Muscle layer of colon (tissue), 2 donors: ENCODE results near the gene PLA2G2E.

ENCODE experiments used
- H3K27ac ChIP-seq: one replicate; pipeline ENCODE4 v1.7.0; 2013; ENCODE audit warnings: low read depth, mild to moderate bottlenecking, low read length, moderate library complexity
- H3K27me3 ChIP-seq, 2 donors: one replicate each; pipeline ENCODE4 v1.7.0; 2013; ENCODE audit warnings: low read length in 2 of 2, mild to moderate bottlenecking in 2 of 2; ENCODE audit not compliant: insufficient read depth in 2 of 2, control insufficient read depth in 1 of 2
- H3K36me3 ChIP-seq: one replicate; pipeline ENCODE4 v1.7.0; 2013; ENCODE audit warnings: mild to moderate bottlenecking, low read length; ENCODE audit not compliant: insufficient read depth
- H3K4me1 ChIP-seq: one replicate; pipeline ENCODE4 v1.7.0; 2013; ENCODE audit warnings: mild to moderate bottlenecking, low read length; ENCODE audit not compliant: insufficient read depth
- H3K4me3 ChIP-seq, 2 donors: one replicate each; pipeline ENCODE4 v1.7.0; 2013; ENCODE audit warnings: low read length in 2 of 2, low read depth in 1 of 2, mild to moderate bottlenecking in 1 of 2, moderate library complexity in 1 of 2
- H3K9ac ChIP-seq: one replicate; pipeline ENCODE4 v1.7.0; 2013; ENCODE audit warnings: low read length
- H3K9me3 ChIP-seq: one replicate; pipeline ENCODE4 v1.7.0; 2013; ENCODE audit warnings: mild to moderate bottlenecking, low read length
- donor health status: abdominal sarcoma.
- donor health status: Adenocarcinoma of cecum.

Gene PLA2G2E

DNA sequence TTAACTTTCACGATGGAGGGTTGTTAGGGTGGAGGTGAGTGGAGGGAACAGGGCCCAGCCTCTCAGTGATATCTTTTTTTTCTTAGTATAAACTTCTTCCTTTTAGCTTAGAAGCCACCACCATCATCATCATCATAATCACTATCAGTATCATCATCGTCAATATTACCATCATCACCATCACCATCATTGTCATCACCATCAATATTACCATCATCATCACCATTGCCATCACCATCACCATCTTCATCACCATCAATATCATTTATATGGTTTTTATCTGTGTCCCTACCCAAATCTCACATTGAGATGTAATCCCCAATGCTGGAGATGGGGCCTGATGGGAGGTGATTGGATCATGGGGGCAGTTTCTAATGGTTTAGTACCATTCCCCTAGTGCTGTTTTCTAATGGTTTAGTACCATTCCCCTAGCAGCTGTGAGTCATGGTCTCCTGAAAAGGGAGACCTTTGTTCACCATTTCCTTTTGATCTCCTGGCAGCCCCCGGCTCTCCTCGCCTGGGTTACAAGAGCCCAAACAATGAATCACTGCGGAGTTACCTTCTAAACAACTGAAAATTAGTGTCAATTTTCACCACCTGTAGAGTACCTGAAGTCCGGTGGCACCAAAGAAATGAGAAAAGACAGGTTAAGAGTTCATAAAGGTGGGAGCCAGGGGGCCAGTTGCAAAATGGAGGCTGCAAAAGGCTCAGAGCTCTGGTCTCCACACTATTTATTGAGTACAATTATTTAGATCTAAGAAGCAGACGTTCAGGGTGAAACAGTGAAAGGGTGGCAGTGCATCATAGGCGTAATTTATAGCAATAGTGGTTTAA is 3.1 kb upstream of the PLA2G2E start:
- H3K4me1 ChIP-seq, result no peaks in the 10 kb centered on the region
- H3K27me3 ChIP-seq, result no peaks in the 10 kb centered on the region
- no peak overlapping the region for H3K27ac ChIP-seq
- H3K36me3 ChIP-seq, result no peaks in the 10 kb centered on the region
- H3K9ac ChIP-seq, result no peak overlapping the region
- no peaks in the 10 kb centered on the region for H3K9me3 ChIP-seq
- no peak overlapping the region for H3K4me3 ChIP-seq

GRCh38 chr1:19925342-19926070 is 2.1 kb upstream of the PLA2G2E start:
- Histone ChIP-seq H3K36me3 (no peaks in the 10 kb centered on the region), H3K9me3 (no peaks in the 10 kb centered on the region), H3K27ac (no peak overlapping the region), H3K27me3 (no peaks in the 10 kb centered on the region), H3K4me3 (no peak overlapping the region), H3K4me1 (no peaks in the 10 kb centered on the region), H3K9ac (no peak overlapping the region)

GRCh38 chr1:19923953-19924346 is 533 bp upstream of the PLA2G2E start:
- Histone ChIP-seq H3K36me3 (no peaks in the 10 kb centered on the region), H3K9ac (no peak overlapping the region), H3K4me1 (no peaks in the 10 kb centered on the region), H3K27ac (no peak overlapping the region), H3K9me3 (no peaks in the 10 kb centered on the region), H3K4me3 (no peak overlapping the region), H3K27me3 (no peaks in the 10 kb centered on the region)

DNA sequence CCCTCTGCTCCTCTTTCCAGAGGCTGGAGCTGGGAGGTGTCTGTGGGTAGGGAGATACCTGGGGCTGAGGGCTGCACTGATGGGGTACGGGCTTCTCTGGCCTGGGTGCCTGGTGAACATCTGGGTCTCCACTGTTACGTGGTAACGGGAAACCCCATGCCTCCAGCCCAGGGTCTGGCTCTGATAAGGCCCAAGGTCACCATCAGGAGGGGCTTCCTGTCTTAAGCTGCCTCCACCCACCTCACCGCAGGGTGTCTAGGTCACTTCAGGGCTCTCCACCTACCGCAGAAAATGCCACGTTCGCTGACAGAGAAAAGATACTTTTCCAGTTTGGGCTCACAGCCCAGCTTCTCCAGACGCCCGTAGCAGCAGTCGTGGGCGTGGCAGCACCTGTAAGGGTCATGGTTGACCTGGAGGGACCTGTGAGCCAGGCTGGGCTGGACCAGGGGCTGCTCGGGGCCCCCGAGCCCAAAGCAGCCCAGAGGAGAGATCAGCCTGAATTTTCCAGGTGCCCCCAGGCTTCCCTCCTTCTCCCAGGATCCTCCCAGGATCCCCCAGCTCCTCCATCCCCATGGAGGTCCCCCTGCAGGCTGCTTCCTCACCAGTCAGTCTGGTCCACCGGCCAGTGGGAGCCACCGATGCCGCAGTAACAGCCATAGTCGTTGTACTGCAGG is 1.3 kb downstream of the PLA2G2E start:
- no peaks in the 10 kb centered on the region for H3K27me3 ChIP-seq
- no peaks in the 10 kb centered on the region for H3K9me3 ChIP-seq
- no peak overlapping the region for H3K9ac ChIP-seq
- no peaks in the 10 kb centered on the region for H3K4me1 ChIP-seq
- no peaks in the 10 kb centered on the region for H3K36me3 ChIP-seq
- no peak overlapping the region for H3K27ac ChIP-seq
- no peak overlapping the region for H3K4me3 ChIP-seq

DNA sequence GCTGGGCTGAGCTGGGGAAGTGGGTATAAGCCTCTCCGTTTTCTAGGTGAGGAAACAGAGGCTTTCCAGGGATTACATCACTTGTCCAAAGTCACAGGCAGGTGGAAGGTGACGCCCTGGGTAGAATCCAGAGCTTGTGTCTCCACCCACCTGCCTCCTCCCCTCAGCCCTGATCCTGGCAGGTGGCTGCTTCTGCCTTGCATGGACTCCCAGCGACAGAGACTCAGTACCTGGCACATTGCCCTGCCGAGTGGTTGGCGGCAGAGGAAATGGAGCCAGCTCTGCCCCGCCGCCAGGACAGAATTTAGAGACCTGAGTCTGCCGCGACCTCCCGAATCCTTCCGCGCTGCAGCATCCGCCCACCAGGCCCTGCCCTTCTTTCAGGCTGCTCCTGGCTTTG is 2.1 kb downstream of the PLA2G2E start:
- no peaks in the 10 kb centered on the region for H3K4me1 ChIP-seq
- no peak overlapping the region for H3K9ac ChIP-seq
- H3K36me3 ChIP-seq, result no peaks in the 10 kb centered on the region
- no peak overlapping the region for H3K27ac ChIP-seq
- H3K9me3 ChIP-seq, result no peaks in the 10 kb centered on the region
- no peaks in the 10 kb centered on the region for H3K27me3 ChIP-seq
- H3K4me3 ChIP-seq, result no peak overlapping the region

- no peak overlapping the region for H3K9ac ChIP-seq
- no peaks in the 10 kb centered on the region for H3K27me3 ChIP-seq
- no peak overlapping the region for H3K27ac ChIP-seq
- H3K9me3 ChIP-seq, result no peaks in the 10 kb centered on the region
- H3K4me3 ChIP-seq, result no peak overlapping the region
- no peaks in the 10 kb centered on the region for H3K4me1 ChIP-seq
- no peaks in the 10 kb centered on the region for H3K36me3 ChIP-seq
These were observed 3.2 kb downstream of the PLA2G2E start for GRCh38 chr1:19920132-19920710.

DNA sequence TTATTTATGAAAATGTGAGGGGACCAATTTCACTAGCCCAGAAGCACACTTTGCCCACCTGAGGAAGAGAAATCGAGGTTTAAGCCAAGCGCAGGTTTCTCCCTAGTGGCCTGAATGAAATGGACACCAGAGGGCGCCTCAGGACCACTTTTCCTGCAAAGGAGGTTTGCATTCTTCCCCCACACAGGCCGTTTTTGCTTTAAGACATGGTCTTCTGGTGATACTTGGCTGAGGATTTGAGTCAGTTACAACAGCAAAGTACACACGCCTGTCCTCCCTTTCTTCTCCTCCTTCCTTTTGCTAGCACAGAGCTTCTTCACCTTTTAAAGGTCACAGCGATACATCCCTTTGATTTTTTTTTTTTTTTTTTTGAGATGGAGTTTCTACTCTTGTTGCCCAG is 5.4 kb downstream of the PLA2G2E start:
- H3K27ac ChIP-seq, result no peak overlapping the region
- peaks cover 12% of the 10 kb centered on the region for H3K36me3 ChIP-seq
- no peaks in the 10 kb centered on the region for H3K4me1 ChIP-seq
- H3K9me3 ChIP-seq, result no peaks in the 10 kb centered on the region
- H3K9ac ChIP-seq, result no peak overlapping the region
- no peaks in the 10 kb centered on the region for H3K27me3 ChIP-seq
- H3K4me3 ChIP-seq, result no peak overlapping the region

- Histone ChIP-seq H3K4me3 (no peak overlapping the region), H3K4me1 (no peaks in the 10 kb centered on the region), H3K9ac (no peak overlapping the region), H3K9me3 (no peaks in the 10 kb centered on the region), H3K27me3 (no peaks in the 10 kb centered on the region), H3K36me3 (peaks cover 74% of the 10 kb centered on the region), H3K27ac (no peak overlapping the region)
These were observed 12.8 kb downstream of the PLA2G2E start for GRCh38 chr1:19910650-19911049.

DNA sequence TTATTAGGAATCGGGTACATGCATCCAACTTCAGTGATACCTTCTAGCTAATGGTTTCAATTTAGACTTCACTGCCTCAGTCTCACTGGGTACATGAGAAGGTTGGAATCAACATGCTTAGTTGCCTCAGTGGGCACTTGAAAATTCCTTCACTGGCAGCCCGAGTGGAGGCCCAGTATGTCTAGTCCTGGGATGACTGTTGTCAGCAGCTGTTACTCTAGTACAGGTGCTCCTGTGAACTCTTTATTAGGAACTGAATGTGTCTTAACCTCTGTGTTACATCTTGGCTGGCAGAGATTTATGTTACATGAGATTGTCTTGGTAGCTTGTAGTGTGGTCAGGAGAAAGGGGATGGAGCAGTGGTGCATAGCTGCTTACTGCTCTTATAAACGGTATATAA is 13.4 kb downstream of the PLA2G2E start:
- Histone ChIP-seq H3K9ac (no peak overlapping the region), H3K4me3 (no peak overlapping the region), H3K27me3 (no peaks in the 10 kb centered on the region), H3K4me1 (no peaks in the 10 kb centered on the region), H3K36me3 (peaks cover 78% of the 10 kb centered on the region), H3K9me3 (no peaks in the 10 kb centered on the region), H3K27ac (no peak overlapping the region)

DNA sequence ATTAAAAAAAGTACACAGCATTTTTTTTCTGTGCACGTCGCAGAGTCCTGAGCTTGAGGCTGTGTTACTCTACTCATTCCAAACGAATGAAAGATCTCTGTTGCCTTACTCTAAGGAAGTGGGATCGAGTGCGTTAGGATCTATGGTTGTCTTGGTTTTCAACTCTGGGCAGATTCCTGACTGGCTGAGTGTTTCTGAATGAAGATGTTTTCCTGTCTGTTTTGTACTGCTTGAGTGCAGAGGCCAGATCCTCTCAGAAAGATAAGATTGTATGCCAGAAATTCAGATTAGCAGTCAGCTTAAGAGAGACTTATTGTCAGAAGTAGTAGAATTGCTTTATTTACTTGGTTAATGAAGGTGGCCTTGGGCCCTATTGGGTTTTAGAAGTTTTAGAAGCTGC is 14.0 kb downstream of the PLA2G2E start:
- Histone ChIP-seq H3K9me3 (no peaks in the 10 kb centered on the region), H3K36me3 (peaks cover 80% of the 10 kb centered on the region), H3K4me1 (no peaks in the 10 kb centered on the region), H3K9ac (no peak overlapping the region), H3K4me3 (no peak overlapping the region), H3K27me3 (no peaks in the 10 kb centered on the region), H3K27ac (no peak overlapping the region)

- H3K36me3 ChIP-seq, result peaks cover 83% of the 10 kb centered on the region
- no peaks in the 10 kb centered on the region for H3K27me3 ChIP-seq
- no peak overlapping the region for H3K4me3 ChIP-seq
- no peaks in the 10 kb centered on the region for H3K9me3 ChIP-seq
- no peaks in the 10 kb centered on the region for H3K4me1 ChIP-seq
- no peak overlapping the region for H3K9ac ChIP-seq
- no peak overlapping the region for H3K27ac ChIP-seq
These were observed 16.0 kb downstream of the PLA2G2E start for GRCh38 chr1:19907456-19907855.
